Loucy (cell line): Measurements from ENCODE around the gene VANGL1.
A peak's percentile ranks its signal among the peaks of the same experiment; 100 is the strongest.

ENCODE experiments used
- H2AFZ ChIP-seq: fragments of 200-600 bp; sonication (generic); 2 replicates; pipeline ENCODE4 v1.6.0; 2016; ENCODE audit warnings: antibody characterized with exemption, mild to moderate bottlenecking, low read length, moderate library complexity
- H3F3A ChIP-seq: fragments of 200-600 bp; 2 replicates; pipeline ENCODE4 v1.6.0; 2016; ENCODE audit warnings: antibody characterized with exemption, low read depth, mild to moderate bottlenecking
- H3K27me3 ChIP-seq: fragments of 200-600 bp; sonication (generic); 2 replicates; pipeline ENCODE4 v1.6.1; 2014; ENCODE audit warnings: low read length, mild to moderate bottlenecking; ENCODE audit not compliant: insufficient read depth, poor library complexity, severe bottlenecking
- H3K36me3 ChIP-seq: fragments of 200-600 bp; sonication (generic); 2 replicates; pipeline ENCODE4 v1.6.1; 2016; ENCODE audit warnings: low read length; ENCODE audit not compliant: insufficient read depth
- H3K4me1 ChIP-seq: fragments of 200-600 bp; sonication (generic); 2 replicates; pipeline ENCODE4 v1.5.1; 2014; ENCODE audit warnings: low read length, mild to moderate bottlenecking; ENCODE audit not compliant: insufficient read depth, poor library complexity, severe bottlenecking
- H3K4me2 ChIP-seq: fragments of 200-600 bp; sonication (generic); 2 replicates; pipeline ENCODE4 v1.6.0; 2014; ENCODE audit warnings: antibody characterized with exemption, low read length, low read depth, mild to moderate bottlenecking; ENCODE audit not compliant: poor library complexity, severe bottlenecking
- H3K4me3 ChIP-seq: fragments of 200-600 bp; sonication (generic); 2 replicates; pipeline ENCODE4 v1.5.1; 2014; ENCODE audit warnings: low read length, mild to moderate bottlenecking, mixed read lengths; ENCODE audit not compliant: poor library complexity, severe bottlenecking
- H3K79me2 ChIP-seq: fragments of 200-600 bp; sonication (generic); 2 replicates; pipeline ENCODE4 v1.6.1; 2014; ENCODE audit warnings: low read length; ENCODE audit not compliant: insufficient read depth
- H3K9ac ChIP-seq: fragments of 200-600 bp; sonication (generic); 2 replicates; pipeline ENCODE4 v1.6.0; 2014; ENCODE audit warnings: mild to moderate bottlenecking, low read depth, low read length, moderate library complexity; ENCODE audit not compliant: poor library complexity, severe bottlenecking
- H3K9me2 ChIP-seq: fragments of 200-600 bp; sonication (generic); replicated peaks from 2 replicates; pipeline ENCODE4 v1.6.1; 2016; ENCODE audit warnings: low read depth, low read length, mixed read lengths
- H3K9me3 ChIP-seq: fragments of 200-600 bp; sonication (generic); 2 replicates; pipeline ENCODE4 v1.6.1; 2014; ENCODE audit warnings: mild to moderate bottlenecking, antibody characterized with exemption, low read length, low read depth; ENCODE audit not compliant: insufficient read depth
- H4K20me1 ChIP-seq: fragments of 200-600 bp; sonication (generic); 2 replicates; pipeline ENCODE4 v1.6.0; 2014; ENCODE audit warnings: antibody characterized with exemption, low read length, mild to moderate bottlenecking; ENCODE audit not compliant: insufficient read depth, poor library complexity, severe bottlenecking
- CTCF ChIP-seq: fragments of 200-600 bp; sonication (generic); conservative IDR thresholded peaks from 2 replicates; pipeline ENCODE4 v1.5.1; 2014; ENCODE audit warnings: mild to moderate bottlenecking, antibody characterized with exemption, low read length
- EZH2phosphoT487 ChIP-seq: fragments of 200-600 bp; IDR thresholded peaks from 2 replicates; pipeline ENCODE4 v1.6.1; 2018; ENCODE audit warnings: antibody characterized with exemption, mild to moderate bottlenecking, moderate library complexity, borderline replicate concordance

The VANGL1 gene

DNA sequence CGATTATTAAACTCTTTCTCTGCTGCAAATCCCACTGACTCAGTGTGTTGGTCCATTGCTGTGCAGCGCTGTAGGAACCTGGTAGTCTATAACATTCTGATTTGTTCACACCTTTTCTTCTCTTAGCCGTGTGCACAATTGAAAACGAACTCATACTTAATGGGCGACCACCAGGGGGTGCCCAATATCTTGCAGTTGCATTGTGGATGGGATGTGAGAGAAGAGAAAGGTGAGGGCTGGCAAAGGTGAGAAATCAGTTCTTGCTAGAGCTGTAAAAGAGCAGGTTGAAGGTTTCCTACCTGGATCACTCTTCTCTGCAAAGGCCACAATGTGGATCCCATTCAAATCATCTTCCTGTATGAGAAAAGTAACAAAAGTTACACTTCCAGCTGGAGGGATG lies 75.8 kb downstream of the VANGL1 start:
- H3K9me3 ChIP-seq, result no peaks in the 10 kb centered on the region
- H3K9me2 ChIP-seq, result no peaks in the 10 kb centered on the region
- H3K9ac ChIP-seq, result no peak overlapping the region
- H3K4me2 ChIP-seq, result no peak overlapping the region
- no peak overlapping the region for H2AFZ ChIP-seq
- TF ChIP-seq CTCF (peak; percentile 82), EZH2phosphoT487 (no peak)
- no peaks in the 10 kb centered on the region for H3K79me2 ChIP-seq
- no peak overlapping the region for H3K4me3 ChIP-seq
- no peaks in the 10 kb centered on the region for H3K36me3 ChIP-seq
- no peaks in the 10 kb centered on the region for H3F3A ChIP-seq
- no peaks in the 10 kb centered on the region for H3K27me3 ChIP-seq
- H3K4me1 ChIP-seq, result peaks cover 7% of the 10 kb centered on the region
- no peaks in the 10 kb centered on the region for H4K20me1 ChIP-seq

- Histone ChIP-seq H3K4me1 (peaks cover 7% of the 10 kb centered on the region), H3K9ac (no peak overlapping the region), H3K4me2 (no peak overlapping the region), H3K9me3 (no peaks in the 10 kb centered on the region), H3K27me3 (no peaks in the 10 kb centered on the region), H2AFZ (no peak overlapping the region), H3K9me2 (no peaks in the 10 kb centered on the region), H3K79me2 (no peaks in the 10 kb centered on the region), H3K36me3 (no peaks in the 10 kb centered on the region), H4K20me1 (no peaks in the 10 kb centered on the region), H3F3A (no peaks in the 10 kb centered on the region), H3K4me3 (no peak overlapping the region)
- TF ChIP-seq CTCF (peak; percentile 46; the same call in 1 of the 2 replicates), EZH2phosphoT487 (no peak)
Measured at GRCh38 chr1:115718011-115718754, 76.4 kb downstream of the VANGL1 start.

- no peak overlapping the region for H2AFZ ChIP-seq
- peaks cover 7% of the 10 kb centered on the region for H3K4me1 ChIP-seq
- no peaks in the 10 kb centered on the region for H3F3A ChIP-seq
- TF ChIP-seq EZH2phosphoT487 (no peak), CTCF (no peak)
- no peak overlapping the region for H3K4me2 ChIP-seq
- H3K79me2 ChIP-seq, result no peaks in the 10 kb centered on the region
- H3K4me3 ChIP-seq, result no peak overlapping the region
- no peaks in the 10 kb centered on the region for H3K27me3 ChIP-seq
- H3K9me2 ChIP-seq, result no peaks in the 10 kb centered on the region
- no peaks in the 10 kb centered on the region for H4K20me1 ChIP-seq
- no peaks in the 10 kb centered on the region for H3K9me3 ChIP-seq
- no peak overlapping the region for H3K9ac ChIP-seq
- no peaks in the 10 kb centered on the region for H3K36me3 ChIP-seq
Measured at GRCh38 chr1:115719285-115719684, 77.5 kb downstream of the VANGL1 start.
